Activated CD4-positive, alpha-beta T cell treated with anti-CD3 and anti-CD28 coated beads for 4 hours (primary cell): ENCODE measurements around the gene KCNJ12.
"Not testable (repeated sequence)": the region's sequence is repeated elsewhere in the genome, so short reads cannot be mapped to it uniquely, and the experiment has no call there.

Experiments used
- DNase-seq, 2 donors: peaks; one replicate each; pipeline ENCODE4 v3.0.0-alpha.2; 2020

KCNJ12 gene

DNA sequence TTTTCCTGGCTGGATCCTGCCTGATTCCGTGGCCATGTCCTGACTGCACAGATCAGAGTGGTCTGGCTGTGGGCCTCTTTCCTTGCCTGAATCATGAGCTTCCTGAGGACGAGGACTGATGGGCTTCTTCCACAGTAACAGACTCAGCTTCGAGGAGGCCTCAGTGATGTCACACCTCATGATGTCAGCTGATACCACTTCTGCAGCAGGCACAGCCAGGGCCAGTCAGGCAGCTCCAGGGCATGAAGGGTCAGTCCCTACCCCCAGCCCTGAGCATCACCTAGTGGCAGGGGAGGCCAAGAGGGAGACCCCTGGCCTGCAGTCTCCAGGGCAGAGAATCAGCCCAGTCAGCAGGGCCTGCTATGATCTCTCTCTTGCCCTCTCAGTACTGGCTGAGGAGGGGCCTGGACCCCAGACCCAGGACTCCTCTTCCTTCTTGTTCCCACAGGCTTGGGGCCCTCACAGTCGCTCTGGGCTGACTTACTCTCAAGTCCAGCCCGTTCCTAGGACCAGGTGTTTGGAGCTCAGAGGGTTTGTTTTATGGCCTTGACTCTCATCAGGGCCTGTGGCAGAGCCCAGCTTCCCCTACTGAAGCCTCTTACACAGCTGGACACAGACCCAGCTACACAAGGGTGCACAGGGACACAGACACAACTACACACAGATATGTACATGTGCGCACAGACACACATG, 26.7 kb upstream of the KCNJ12 start:
- not testable (repeated sequence) for DNase-seq

DNA sequence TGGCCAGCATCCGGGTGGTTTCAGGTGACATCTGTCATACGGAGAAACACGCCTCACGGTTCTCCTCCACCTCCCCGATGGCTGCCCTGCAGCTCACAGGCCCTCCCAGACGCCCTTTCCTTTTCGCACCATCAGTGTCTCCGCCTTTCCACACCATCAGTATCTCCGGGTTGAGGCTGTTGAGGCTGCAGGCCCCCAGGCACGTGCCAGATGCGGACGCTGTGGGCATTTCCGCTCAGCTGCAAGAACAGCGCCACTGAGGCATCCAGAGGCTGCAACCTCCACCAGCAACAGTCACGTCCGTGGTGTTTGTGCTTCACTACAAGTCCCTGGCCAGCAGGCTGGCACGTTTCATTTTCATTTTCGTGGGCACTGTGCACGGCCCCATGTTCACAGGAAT, 25.7 kb upstream of the KCNJ12 start:
- DNase-seq = not testable (repeated sequence)

- no peak for DNase-seq
These were observed 24.6 kb upstream of the KCNJ12 start for GRCh38 chr17:21351366-21352065.

GRCh38 chr17:21352221-21352980, 23.8 kb upstream of the KCNJ12 start:
- no peak for DNase-seq

DNA sequence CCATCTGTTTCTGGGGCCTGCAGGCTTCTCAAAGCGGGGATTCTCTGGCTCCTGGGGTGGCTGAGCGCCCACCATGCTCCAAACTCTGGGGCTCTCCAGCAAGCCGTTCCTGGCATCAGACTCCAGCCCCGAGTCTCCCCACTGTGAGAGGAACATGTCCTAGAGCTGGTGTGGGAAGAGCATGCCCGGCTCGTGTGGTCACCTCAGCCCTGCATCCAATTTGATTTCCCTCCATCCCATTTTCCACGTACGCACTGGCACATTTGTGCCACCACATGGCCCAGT, 23.2 kb upstream of the KCNJ12 start:
- no peak for DNase-seq

DNA sequence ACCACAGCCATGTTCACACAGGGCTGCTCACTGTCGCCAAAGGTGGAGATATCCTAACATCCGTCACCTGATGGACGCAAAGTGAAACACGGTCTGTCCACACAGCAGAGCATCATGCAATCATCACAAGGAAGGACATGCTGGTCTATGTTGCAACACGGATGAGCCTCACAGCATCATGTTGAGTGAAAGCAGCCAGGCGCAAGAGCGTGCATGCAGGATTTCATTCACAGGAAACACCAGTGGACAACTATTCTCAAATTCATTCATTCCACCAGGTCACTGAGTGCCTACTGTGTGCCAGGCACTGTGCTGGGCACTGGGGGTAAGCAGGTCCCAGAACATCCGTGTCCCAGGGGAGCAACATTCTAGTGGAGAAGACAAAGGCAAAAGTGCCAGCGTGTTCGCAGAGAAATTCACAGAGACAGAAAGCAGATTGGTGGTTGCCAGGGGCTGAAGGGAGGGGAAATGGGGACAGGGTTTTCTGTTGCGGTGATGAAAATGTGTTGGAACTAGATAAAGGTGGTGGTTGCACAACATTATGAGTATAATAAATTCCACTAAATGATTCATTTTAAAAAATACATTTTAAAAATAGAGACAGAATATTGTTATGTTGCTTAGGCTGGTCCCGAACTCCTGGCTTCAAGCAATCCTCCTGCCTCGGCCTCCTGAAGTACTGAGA, 22.7 kb upstream of the KCNJ12 start:
- no peak for DNase-seq

- DNase-seq = no peak
These were observed 21.3 kb upstream of the KCNJ12 start for GRCh38 chr17:21354796-21355385.

GRCh38 chr17:21355586-21355985, 20.6 kb upstream of the KCNJ12 start:
- DNase-seq = no peak

DNA sequence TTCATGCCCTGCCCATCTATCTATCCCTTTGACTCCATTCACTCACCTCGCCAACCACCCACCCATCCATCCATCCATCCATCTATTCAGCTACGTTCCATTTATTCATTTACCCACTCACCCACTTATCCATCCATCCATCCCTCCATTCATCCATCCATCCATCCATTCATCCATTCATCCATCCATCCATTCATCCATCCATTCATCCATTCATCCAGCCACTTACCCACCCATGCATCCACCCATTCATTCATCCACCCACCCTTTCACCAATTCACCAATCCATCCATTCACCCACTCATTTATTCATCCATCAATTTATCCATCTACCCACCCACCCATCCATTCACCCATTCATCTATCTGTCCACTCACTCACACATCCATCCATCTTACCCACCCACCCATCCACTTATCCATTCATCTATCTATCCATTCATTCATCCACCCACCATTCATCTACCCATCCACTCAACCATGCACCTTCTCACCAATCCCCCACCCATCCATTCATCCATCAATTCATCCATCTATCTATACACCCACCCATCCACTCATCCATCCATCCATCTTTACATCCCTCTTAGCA, 19.5 kb upstream of the KCNJ12 start:
- DNase-seq = no peak

DNA sequence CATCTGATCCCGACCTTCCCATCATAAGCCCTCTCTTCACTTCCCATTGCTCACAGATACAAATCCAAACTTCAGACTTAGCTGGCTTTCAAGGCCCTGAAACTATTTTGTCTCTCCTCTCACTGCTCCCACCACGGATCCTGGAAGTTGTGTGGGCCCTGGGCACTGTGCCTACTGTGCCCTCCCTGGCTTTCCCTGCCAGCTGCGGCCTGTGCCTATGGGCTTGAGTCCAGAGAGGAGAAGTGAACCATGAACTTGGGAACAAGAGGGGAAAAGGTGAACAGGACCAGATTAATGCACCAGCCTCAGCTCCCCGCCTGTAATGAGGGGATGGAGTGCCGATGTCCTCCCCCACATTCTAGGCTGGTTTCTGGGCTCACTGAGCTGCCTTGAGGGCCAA, 18.9 kb upstream of the KCNJ12 start:
- no peak for DNase-seq

GRCh38 chr17:21357696-21358656, 18.2 kb upstream of the KCNJ12 start:
- DNase-seq = no peak

GRCh38 chr17:21358682-21359482, 17.3 kb upstream of the KCNJ12 start:
- DNase-seq = no peak

DNA sequence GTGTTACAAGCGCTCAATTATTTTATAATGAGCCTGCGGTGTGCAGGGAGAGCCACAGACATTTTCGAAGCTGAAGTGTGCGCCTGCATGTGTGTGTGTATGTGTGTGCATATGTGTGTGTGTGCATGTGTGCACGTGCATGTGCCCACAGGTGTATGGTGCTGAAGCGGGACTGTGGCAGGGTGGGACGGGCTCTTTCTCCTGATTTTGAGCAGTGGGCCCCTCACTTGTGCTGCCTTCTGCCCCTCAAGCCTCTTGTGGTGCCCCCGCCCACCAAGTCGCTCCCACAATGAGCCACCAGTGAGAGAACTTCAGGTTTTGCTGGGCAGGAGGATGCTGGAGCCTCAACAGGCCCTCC, 16.7 kb upstream of the KCNJ12 start:
- DNase-seq = no peak

- no peak for DNase-seq
These were observed 16.1 kb upstream of the KCNJ12 start for GRCh38 chr17:21360048-21360447.

- DNase-seq = no peak
These were observed 14.9 kb upstream of the KCNJ12 start for GRCh38 chr17:21361020-21361809.

GRCh38 chr17:21362331-21362931, 13.7 kb upstream of the KCNJ12 start:
- DNase-seq = no peak

DNA sequence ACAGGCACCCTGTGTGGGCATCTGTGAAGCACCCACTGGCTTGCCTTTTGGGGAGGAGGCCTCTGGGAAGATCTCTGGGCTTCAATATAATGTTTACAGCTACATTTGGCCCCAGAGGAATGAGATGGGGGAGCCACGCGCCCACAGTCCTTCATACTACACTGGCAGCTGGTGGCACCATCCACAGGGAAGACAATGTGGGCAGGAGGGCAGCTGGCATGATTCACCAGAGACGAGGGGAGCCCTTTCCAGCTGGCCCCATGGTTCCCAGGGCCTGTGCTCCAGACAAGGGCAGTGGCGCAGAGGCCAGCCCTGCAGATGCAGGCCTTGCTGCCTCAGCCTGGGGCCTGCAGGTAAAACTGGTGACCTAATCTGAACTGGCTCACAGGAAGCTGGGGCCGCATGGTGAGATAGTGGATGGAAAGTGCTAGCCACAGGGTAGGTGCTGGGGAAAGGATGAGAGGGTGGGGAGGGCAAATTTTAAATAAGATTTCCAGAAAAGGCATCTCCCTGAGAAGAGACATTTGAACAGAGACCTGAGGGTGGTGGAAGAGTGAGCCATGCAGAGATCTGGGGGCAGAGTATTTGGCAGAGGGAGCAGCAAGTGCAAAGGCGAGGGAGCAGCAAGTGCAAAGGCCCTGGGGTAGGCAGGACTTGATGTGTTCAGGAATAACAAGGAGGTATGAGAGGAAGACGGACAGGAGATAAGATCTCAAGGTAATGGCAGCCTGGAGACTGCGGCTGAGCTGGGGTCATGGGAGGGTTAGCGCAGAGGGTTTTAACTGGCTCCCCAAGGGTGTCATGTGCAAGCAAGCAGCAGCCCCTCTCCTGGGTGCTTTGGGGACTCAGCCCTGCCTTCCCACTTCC, 12.1 kb upstream of the KCNJ12 start:
- DNase-seq = no peak

- no peak for DNase-seq
These were observed 11.1 kb upstream of the KCNJ12 start for GRCh38 chr17:21365016-21365415.
